ENCODE measurements around the gene MLNR.

The MLNR gene

DNA sequence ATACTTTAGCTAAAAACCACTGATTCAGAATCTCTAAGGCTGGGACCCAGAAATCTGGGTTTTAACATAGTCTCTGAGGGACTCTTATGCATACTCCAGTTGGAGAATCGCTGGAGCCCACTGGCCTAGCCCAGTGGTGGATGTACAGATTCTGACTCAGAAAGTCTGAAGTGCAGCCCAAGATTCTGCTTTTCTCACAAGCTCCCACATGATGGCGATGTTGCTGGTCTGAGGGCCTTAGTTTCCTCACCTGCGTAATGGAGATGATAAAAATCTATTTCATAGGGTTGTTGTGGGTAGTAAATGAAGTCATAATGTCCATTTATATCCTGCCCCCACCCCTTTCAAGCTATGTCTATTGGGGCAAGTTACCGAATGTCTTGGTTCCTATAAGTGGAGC is 19.9 kb downstream of the MLNR start:
- in situ Hi-C loops (cut with HindIII; ENCODE audit: low pct_unique_long_range_greater_than_20kb, low sequenced_read_pairs), result no loop called here
- no peak for TF ChIP-seq JUND (IDR thresholded peaks at IDR 0.05; ENCODE audit: low read depth)
- peak in 1 of 2 experiments; percentile 53 for DNase-seq (ENCODE audit: low read depth in 1 of 2, low spot score in 1 of 2)

DNA sequence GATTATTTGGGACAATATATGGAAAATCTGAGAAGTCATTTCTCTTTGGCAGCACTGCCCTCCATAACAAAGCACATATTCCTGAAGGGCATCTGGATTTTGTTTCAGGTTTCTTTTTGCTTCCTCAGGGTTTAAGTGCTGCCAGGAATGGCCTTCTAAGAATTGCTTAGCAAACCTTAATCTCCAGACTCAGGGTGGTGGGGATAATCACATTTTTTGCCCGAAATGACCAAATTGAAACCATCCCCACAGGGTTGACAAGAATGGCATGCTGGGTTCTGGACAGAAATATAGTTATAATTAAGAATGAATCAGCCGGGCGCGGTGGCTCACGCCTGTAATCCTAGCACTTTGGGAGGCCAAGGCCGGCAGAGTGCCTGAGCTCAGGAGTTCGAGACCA is 21.2 kb downstream of the MLNR start:
- in situ Hi-C loops (cut with HindIII; ENCODE audit: low pct_unique_long_range_greater_than_20kb, low sequenced_read_pairs), result no loop called here
- no peak for DNase-seq (ENCODE audit: low read depth in 1 of 2, low spot score in 1 of 2)

DNA sequence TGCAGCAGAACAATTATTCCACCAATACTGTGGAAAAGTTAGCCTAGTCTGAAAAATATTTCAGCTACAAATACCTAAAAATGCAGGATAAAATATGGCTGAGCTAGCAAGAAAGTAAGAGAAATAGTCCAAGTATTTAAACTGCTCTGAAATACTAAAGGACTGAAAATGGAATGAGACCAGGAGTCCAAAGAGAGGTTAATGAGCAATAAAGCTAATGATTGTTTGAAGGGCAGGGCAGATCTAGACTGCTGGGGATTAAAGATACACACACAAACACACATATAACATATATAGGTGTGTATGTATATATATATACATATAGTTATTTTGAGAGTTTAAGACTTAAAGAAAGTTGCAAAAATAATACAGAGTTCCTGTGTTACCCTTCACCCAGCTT is 25.0 kb downstream of the MLNR start:
- DNase-seq (ENCODE audit: low read depth in 1 of 2, low spot score in 1 of 2), result no peak
- no peak for TF ChIP-seq JUND (IDR thresholded peaks at IDR 0.05; ENCODE audit: low read depth)
- in situ Hi-C loops (cut with HindIII; ENCODE audit: low pct_unique_long_range_greater_than_20kb, low sequenced_read_pairs), result no loop called here

More for the DNA sequence above, 21.2 kb downstream of the MLNR start:
- TF ChIP-seq JUND (IDR thresholded peaks at IDR 0.05; ENCODE audit: low read depth), result no peak

DNA sequence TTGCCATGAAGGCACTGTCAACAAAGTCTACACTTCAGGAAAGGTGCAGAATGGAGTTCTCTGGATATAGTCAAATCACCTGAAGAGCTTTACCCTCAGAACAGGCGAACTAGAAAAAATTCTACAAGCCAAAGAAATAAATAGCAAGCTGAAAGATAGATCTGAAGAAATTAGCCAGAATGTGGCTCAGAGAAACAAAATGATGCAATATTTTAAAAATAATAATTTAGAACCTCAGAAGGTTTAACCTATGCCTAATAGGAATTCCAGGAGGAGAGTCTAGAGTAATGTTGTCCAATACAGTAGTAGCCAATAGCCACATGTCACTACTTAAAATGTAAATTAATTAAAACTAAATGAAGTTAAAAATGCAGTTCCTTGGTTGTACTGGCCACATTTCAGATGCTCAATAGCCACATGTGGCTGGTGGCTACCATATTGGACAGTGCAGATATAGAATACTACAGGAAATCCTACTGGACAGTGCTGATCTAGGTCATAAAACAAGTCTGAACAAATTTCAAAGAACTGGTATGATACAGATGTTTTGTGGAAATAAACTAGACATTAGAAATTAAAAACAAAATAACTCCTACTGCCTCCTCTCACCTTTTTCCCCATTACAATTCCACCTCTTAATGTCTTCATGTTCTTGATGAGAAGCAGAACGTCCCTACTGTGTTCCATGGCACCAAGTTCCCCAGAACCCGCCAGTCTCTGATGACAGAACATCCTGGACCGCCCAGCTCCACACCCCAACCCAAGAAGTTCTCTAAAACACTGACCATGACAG is 26.9 kb downstream of the MLNR start:
- no peak for TF ChIP-seq JUND (IDR thresholded peaks at IDR 0.05; ENCODE audit: low read depth)
- DNase-seq (ENCODE audit: low read depth in 1 of 2, low spot score in 1 of 2), result no peak
- in situ Hi-C loops (cut with HindIII; ENCODE audit: low pct_unique_long_range_greater_than_20kb, low sequenced_read_pairs), result no loop called here

DNA sequence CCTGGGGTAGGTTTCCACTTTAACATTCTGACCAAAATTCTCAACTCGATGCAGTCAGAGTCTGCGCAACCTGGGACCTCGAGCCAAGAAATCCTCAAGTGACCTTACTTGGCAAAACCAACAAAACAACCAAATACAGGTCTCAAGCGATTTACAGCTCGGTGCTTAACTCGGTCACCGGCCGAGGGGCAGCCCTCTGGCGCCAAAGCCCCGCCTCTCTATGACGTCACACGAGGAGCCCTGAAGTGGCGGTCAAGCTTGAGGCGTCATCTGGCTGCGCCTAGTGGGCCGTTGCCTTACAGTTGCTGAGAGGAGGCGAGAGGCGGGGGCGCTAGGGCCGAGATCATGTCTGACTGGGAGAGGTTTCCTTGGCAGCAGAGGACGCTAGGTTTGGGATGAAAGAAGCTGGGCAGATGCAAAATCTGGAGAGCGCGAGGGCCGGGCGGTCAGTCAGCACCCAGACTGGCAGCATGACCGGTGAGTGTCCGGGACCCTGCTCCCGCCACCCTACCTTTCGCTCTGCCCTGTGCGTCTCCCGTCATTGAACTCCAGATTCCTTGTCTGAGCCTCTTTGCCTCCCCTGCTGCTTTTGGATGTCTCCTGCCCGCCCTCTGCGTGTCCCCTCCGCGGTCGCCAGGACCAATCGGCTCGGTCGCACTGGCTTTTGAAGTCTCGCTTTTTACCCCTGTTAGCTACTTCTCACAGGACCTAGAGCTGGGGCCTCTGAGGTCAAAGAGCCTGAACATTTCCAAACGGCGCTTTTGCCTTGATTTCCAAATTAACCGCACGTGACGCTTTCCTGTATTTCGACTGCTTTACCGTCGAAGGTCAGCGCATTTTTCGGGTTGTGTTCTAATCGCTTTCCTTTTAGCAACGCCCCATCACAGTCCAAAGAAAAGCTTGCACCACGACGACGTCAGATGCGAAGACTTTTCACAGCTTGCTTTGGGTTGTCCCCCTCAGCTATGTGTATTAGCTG is 27.8 kb downstream of the MLNR start, which contains the start of gene CDADC1:
CDADC1 (plus strand) TSS at position 283 of the 979 bp plus-strand sequence; CDS start at position 396, 113 bp downstream.
- in situ Hi-C loops (cut with HindIII; ENCODE audit: low pct_unique_long_range_greater_than_20kb, low sequenced_read_pairs), result no loop called here
- DNase-seq (ENCODE audit: low read depth in 1 of 2, low spot score in 1 of 2), result peak; percentile 63 to 93
- no peak for TF ChIP-seq JUND (IDR thresholded peaks at IDR 0.05; ENCODE audit: low read depth)

DNA sequence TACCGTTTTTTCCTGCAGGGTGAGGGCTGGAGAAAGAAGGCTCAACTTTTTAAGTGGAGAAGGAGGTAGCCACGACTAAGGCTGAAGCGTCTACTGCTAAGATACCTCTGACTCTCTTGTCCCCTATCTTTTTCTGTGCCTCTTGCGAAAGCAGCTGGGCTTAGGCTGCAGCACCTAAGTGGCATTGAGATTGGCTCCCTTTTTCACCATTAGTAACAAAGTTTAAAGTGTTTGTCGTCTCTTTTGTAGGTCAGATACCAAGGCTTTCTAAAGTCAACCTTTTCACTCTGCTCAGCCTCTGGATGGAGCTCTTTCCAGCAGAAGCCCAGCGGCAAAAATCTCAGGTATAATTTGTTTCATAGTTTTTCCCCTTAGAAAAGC is 28.5 kb downstream of the MLNR start:
- in situ Hi-C loops (cut with HindIII; ENCODE audit: low pct_unique_long_range_greater_than_20kb, low sequenced_read_pairs), result no loop called here
- TF ChIP-seq JUND (IDR thresholded peaks at IDR 0.05; ENCODE audit: low read depth), result no peak
- peak in 1 of 2 experiments; percentile 1 for DNase-seq (ENCODE audit: low read depth in 1 of 2, low spot score in 1 of 2)

DNA sequence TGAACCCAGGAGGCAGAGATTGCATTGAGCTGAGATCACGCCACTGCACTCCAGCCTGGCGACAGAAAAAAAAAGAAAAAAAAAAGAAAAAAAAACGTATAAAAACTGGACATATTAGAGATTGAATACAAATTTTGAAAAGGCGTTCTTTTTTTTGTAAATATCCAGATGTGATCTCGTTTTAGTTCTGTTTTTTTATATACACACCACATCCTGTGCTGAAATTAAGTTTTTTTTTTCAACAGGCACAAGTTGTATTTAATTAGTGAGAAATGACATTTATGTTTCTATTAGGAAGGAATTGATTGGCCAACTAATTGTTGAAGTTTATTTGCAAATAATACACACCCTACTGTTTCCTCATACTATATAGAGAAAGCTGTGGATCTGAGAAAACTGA is 31.2 kb downstream of the MLNR start:
- no peak for DNase-seq (ENCODE audit: low read depth in 1 of 2, low spot score in 1 of 2)
- in situ Hi-C loops (cut with HindIII; ENCODE audit: low pct_unique_long_range_greater_than_20kb, low sequenced_read_pairs), result no loop called here
- TF ChIP-seq JUND (IDR thresholded peaks at IDR 0.05; ENCODE audit: low read depth), result no peak

DNA sequence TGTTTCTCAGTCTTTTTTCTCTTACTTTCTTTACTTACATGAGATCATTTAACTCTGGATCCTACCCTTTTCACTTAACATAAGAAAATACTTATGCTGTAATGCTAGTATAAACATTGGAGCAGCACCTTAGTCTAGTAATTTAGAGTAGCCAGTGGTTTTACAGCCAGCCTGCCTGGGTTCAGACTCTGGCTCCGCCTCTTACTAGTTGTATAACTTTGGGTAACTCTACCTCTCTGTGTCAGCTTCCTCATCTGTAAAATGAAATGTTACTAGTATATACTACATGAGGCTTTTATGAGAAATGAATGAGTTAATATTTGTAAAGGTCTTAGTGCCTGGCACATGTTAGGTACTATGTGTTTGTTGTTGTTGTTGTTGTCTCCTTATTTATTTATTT is 33.2 kb downstream of the MLNR start:
- DNase-seq (ENCODE audit: low read depth in 1 of 2, low spot score in 1 of 2), result no peak
- TF ChIP-seq JUND (IDR thresholded peaks at IDR 0.05; ENCODE audit: low read depth), result no peak
- in situ Hi-C loops (cut with HindIII; ENCODE audit: low pct_unique_long_range_greater_than_20kb, low sequenced_read_pairs), result no loop called here

DNA sequence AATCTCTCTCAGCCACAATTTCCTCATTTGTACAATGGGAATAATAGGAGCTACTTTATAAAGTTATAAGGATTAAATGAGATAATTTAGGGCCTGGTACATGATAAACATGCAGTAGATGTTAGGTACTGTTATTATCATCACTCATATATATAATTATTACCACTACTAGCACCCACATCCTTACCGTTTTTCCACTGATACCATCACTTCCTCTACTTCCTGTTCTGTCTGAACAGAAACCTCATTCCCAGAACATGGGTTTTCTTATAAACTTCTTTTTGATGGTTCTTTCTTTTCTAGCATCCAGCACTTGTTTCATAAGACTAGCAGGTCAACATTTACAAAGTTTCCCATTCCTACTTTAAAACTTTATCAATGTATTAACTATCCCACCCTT is 33.9 kb downstream of the MLNR start:
- in situ Hi-C loops (cut with HindIII; ENCODE audit: low pct_unique_long_range_greater_than_20kb, low sequenced_read_pairs), result no loop called here
- DNase-seq (ENCODE audit: low read depth in 1 of 2, low spot score in 1 of 2), result no peak
- no peak for TF ChIP-seq JUND (IDR thresholded peaks at IDR 0.05; ENCODE audit: low read depth)

DNA sequence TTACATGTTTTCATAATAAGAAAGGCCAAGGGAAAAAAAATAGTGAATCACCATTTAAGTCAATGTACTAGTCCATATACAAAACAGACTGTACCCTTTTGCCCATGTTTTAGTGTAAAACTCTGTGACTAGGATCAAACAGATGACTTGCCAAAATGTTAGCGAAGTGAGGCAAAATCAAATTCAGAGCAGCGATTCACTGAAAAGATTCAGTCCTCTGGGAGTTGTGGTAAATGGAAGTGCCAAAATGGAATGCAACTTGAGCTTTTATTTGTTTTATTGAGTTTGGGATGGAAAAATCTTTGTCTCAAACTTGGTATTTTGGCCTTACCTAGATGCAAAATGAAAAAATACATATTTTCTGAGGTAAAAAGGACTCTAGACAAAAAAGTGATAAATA is 36.7 kb downstream of the MLNR start:
- in situ Hi-C loops (cut with HindIII; ENCODE audit: low pct_unique_long_range_greater_than_20kb, low sequenced_read_pairs), result no loop called here
- DNase-seq (ENCODE audit: low read depth in 1 of 2, low spot score in 1 of 2), result no peak
- no peak for TF ChIP-seq JUND (IDR thresholded peaks at IDR 0.05; ENCODE audit: low read depth)

DNA sequence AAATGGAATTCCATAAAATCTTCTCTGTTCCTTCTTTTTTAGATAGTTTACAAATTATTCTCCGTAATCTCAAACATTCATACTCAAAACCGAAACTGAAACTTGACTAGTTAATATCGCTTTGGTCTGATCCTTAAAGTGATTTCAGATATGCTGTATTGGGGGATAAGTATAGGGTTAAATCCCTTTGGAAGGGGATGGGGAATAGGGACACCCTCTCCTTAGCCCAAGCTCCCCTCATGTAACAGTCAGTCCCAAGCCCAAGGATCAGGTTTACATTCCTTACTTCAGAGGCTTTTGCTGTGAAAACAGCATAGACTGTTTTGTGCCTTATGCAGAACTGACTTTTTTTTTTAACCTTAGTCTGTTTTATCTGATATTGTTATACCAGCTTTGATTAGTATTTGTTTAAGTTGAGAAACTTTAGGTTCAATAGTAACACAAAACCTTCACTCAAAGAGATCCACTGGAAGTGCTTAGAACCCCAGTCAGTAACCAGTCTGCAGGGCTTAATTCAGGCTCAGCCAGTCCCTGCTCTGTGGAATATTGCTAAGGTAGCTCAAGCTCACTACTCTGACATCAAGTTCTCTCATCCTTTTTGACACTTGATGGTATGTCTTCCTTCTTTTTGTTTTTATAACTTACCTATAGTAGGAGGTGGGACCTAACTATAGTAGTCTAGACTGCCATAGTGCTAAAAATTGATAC is 38.1 kb downstream of the MLNR start:
- no peak for TF ChIP-seq JUND (IDR thresholded peaks at IDR 0.05; ENCODE audit: low read depth)
- DNase-seq (ENCODE audit: low read depth in 1 of 2, low spot score in 1 of 2), result no peak
- in situ Hi-C loops (cut with HindIII; ENCODE audit: low pct_unique_long_range_greater_than_20kb, low sequenced_read_pairs), result no loop called here

DNA sequence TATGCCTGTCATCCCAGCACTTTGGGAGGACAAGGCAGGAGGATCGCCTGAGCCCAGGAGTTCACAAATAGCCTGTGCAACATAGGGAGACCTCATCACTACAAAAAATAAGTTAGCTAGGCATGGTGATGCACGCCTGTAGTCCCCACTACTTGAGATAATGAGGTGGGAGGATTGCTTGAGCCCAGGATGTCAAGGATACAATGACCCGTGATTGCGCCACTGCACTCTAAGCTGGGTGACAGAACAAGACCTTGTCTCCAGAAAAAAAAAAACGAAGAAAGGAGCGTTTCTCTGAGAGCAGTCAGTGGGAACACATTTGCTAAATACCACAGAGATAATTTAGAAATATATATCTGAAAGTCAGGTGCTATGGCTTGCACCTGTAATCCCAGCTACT is 39.4 kb downstream of the MLNR start:
- in situ Hi-C loops (cut with HindIII; ENCODE audit: low pct_unique_long_range_greater_than_20kb, low sequenced_read_pairs), result no loop called here
- DNase-seq (ENCODE audit: low read depth in 1 of 2, low spot score in 1 of 2), result no peak
- TF ChIP-seq JUND (IDR thresholded peaks at IDR 0.05; ENCODE audit: low read depth), result no peak
